B cell (primary cell): ENCODE results near the gene QSOX1.

Experiments
- CTCF ChIP-seq: fragments of 200-600 bp; IDR thresholded peaks from one replicate; pipeline ENCODE4 v1.8.0; 2022; ENCODE audit warnings: antibody characterized with exemption, mild to moderate bottlenecking
- EZH2 ChIP-seq: IDR thresholded peaks from 2 replicates; pipeline ENCODE4 v1.6.1; 2012; ENCODE audit warnings: borderline replicate concordance, low read depth, mild to moderate bottlenecking, moderate library complexity, low read length; ENCODE audit not compliant: insufficient read depth, poor library complexity, severe bottlenecking

- no peak for TF ChIP-seq CTCF
- no peak for TF ChIP-seq EZH2
Measured at GRCh38 chr1:180150982-180151381, 3.7 kb upstream of the QSOX1 start.
